ENCODE results near the gene KRT75.

The KRT75 gene

GRCh38 chr12:52434081-52434733 lies at the start of gene KRT75:
Gene KRT75 (minus strand): TSS chr12:52434371. CDS start chr12:52434304, 67 bp downstream.
- no peaks in the 10 kb centered on the region for H3K27me3 ChIP-seq (ENCODE audit: insufficient read depth, poor library complexity, severe bottlenecking)
- H3K27ac ChIP-seq (ENCODE audit: poor library complexity, severe bottlenecking): peak within 1 kb of the TSS; percentile 99
- no peak within 1 kb of the TSS for H3K4me3 ChIP-seq (ENCODE audit: severe bottlenecking)
- no peak for TF ChIP-seq CTCF (IDR thresholded peaks at IDR 0.05; ENCODE audit: poor library complexity, severe bottlenecking)
- peak; percentile 38 for ATAC-seq (ENCODE audit: low read depth)
- H3K4me1 ChIP-seq (ENCODE audit: insufficient read depth, poor library complexity, severe bottlenecking): peaks cover 41% of the 10 kb centered on the region
- peak; percentile 89 for DNase-seq (ENCODE audit: low spot score)
- no peaks in the 10 kb centered on the region for H3K9me3 ChIP-seq (ENCODE audit: severe bottlenecking)
- no peaks in the 10 kb centered on the region for H3K36me3 ChIP-seq (ENCODE audit: low read depth)

GRCh38 chr12:52480073-52480472 lies 45.9 kb upstream of the KRT75 start:
- Histone ChIP-seq H3K27ac (ENCODE audit: poor library complexity, severe bottlenecking) (no peak overlapping the region), H3K27me3 (ENCODE audit: insufficient read depth, poor library complexity, severe bottlenecking) (no peaks in the 10 kb centered on the region), H3K36me3 (ENCODE audit: low read depth) (no peaks in the 10 kb centered on the region), H3K4me3 (ENCODE audit: severe bottlenecking) (no peak overlapping the region), H3K4me1 (ENCODE audit: insufficient read depth, poor library complexity, severe bottlenecking) (no peaks in the 10 kb centered on the region), H3K9me3 (ENCODE audit: severe bottlenecking) (peaks cover 5% of the 10 kb centered on the region)
- TF ChIP-seq CTCF (IDR thresholded peaks at IDR 0.05; ENCODE audit: poor library complexity, severe bottlenecking): no peak
- DNase-seq (ENCODE audit: low spot score) (no peak), ATAC-seq (ENCODE audit: low read depth) (no peak)

- no peak for ATAC-seq (ENCODE audit: low read depth)
- Histone ChIP-seq H3K27me3 (ENCODE audit: insufficient read depth, poor library complexity, severe bottlenecking) (no peaks in the 10 kb centered on the region), H3K4me1 (ENCODE audit: insufficient read depth, poor library complexity, severe bottlenecking) (peaks cover 9% of the 10 kb centered on the region), H3K4me3 (ENCODE audit: severe bottlenecking) (no peak overlapping the region), H3K9me3 (ENCODE audit: severe bottlenecking) (no peaks in the 10 kb centered on the region), H3K27ac (ENCODE audit: poor library complexity, severe bottlenecking) (no peak overlapping the region), H3K36me3 (ENCODE audit: low read depth) (no peaks in the 10 kb centered on the region)
- no peak for DNase-seq (ENCODE audit: low spot score)
- TF ChIP-seq CTCF (IDR thresholded peaks at IDR 0.05; ENCODE audit: poor library complexity, severe bottlenecking): no peak
These were observed 43.5 kb upstream of the KRT75 start for GRCh38 chr12:52477651-52478050.

- H3K4me3 ChIP-seq (ENCODE audit: severe bottlenecking): no peak overlapping the region
- H3K36me3 ChIP-seq (ENCODE audit: low read depth): no peaks in the 10 kb centered on the region
- peak overlapping the region; percentile 29 for H3K27ac ChIP-seq (ENCODE audit: poor library complexity, severe bottlenecking)
- no peaks in the 10 kb centered on the region for H3K9me3 ChIP-seq (ENCODE audit: severe bottlenecking)
- no peak for TF ChIP-seq CTCF (IDR thresholded peaks at IDR 0.05; ENCODE audit: poor library complexity, severe bottlenecking)
- DNase-seq (ENCODE audit: low spot score) (no peak), ATAC-seq (ENCODE audit: low read depth) (no peak)
- peaks cover 9% of the 10 kb centered on the region for H3K4me1 ChIP-seq (ENCODE audit: insufficient read depth, poor library complexity, severe bottlenecking)
- H3K27me3 ChIP-seq (ENCODE audit: insufficient read depth, poor library complexity, severe bottlenecking): no peaks in the 10 kb centered on the region
These were observed 40.0 kb upstream of the KRT75 start for GRCh38 chr12:52474212-52474611.

- DNase-seq (ENCODE audit: low spot score) (no peak), ATAC-seq (ENCODE audit: low read depth) (peak; percentile 93)
- TF ChIP-seq CTCF (IDR thresholded peaks at IDR 0.05; ENCODE audit: poor library complexity, severe bottlenecking): no peak
- Histone ChIP-seq H3K4me3 (ENCODE audit: severe bottlenecking) (no peak within 1 kb of the TSS), H3K27me3 (ENCODE audit: insufficient read depth, poor library complexity, severe bottlenecking) (no peaks in the 10 kb centered on the region), H3K9me3 (ENCODE audit: severe bottlenecking) (no peaks in the 10 kb centered on the region), H3K36me3 (ENCODE audit: low read depth) (no peaks in the 10 kb centered on the region), H3K4me1 (ENCODE audit: insufficient read depth, poor library complexity, severe bottlenecking) (peaks cover 9% of the 10 kb centered on the region), H3K27ac (ENCODE audit: poor library complexity, severe bottlenecking) (peak within 1 kb of the TSS; percentile 29)
These were observed 39.6 kb upstream of the KRT75 start, which contains the start of gene KRT6C for GRCh38 chr12:52473768-52474167. Gene KRT6C (minus strand): TSS chr12:52473805. CDS start chr12:52473737, 68 bp downstream.
